ENCODE data around the gene ADGRF1. TPM values are rescaled to one million over a fixed set of nuclear protein-coding genes. Genes with fewer than 3 reads are reported as not detected.

Gene ADGRF1
- total and polyA plus RNA-seq, 5 donors: not detected

DNA sequence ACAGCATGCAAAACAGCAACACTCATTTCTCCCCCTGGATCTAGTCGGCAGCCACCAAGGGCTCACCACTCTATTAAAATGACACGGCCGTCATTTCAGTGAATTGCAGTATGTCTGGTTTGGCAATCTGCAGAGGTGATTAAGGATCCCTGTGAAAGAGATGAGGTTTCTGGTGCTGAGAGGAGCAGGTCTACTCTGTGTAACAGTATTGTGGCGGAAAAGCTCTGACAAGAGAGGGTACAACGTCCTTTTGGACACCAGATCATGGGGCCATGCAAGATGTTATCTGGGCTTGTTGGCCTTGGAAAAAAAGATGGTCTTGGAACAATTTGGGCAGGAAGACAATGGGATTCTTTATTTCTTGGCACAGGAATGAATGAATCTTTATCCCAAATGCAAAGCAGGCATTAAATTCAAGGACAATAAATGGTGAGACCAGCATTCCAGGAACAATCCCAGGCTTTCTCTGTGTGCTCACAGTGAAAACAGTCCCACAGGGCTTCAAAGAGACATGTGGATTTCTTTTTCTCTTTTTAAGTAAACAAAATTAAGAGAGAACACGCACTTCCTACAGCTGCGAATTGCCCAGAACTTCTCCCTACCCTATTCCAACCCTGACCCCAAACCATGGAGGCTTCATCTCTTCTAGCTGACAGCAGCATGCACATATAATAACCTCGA, 33.7 kb upstream of the ADGRF1 start:
- H3K4me1 ChIP-seq (ENCODE audit: control insufficient read depth, insufficient read depth, low read length): peaks cover 4% of the 10 kb centered on the region
- H3K4me3 ChIP-seq (ENCODE audit: low read length): no peak overlapping the region
- H3K9me3 ChIP-seq (ENCODE audit: control insufficient read depth, low read length): no peaks in the 10 kb centered on the region
- H3K27ac ChIP-seq (ENCODE audit: low read length): peak overlapping the region; percentile 20
- WGBS: 65% methylated on average over 8 of the region's 8 CpGs
- ATAC-seq: peak in 1 of 2 donors; percentile 27
- no peak for DNase-seq
- H3K27me3 ChIP-seq (ENCODE audit: control insufficient read depth, insufficient read depth): no peaks in the 10 kb centered on the region
- intact Hi-C loops (cut with DNase I): no loop called here

DNA sequence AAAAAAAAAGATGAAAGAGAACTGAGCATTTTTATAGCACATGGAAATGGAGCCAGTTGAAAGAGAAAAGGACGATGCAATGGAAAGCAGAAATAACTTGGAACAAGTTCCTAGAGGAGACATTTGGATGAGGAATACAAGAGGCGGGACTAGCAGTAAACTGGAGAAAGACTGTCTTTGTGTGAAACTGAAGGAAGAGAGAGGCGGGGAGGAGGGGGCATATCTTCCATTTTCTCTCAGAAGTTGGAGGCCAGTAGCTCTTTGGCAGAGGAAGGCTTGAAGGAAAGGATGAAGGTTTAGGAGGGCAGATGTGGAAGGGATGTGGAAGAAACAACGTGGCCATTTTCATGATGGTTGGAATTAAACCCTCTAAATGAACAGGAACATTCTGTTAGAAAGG, 33.0 kb upstream of the ADGRF1 start:
- Histone ChIP-seq H3K27ac (ENCODE audit: low read length) (no peak overlapping the region), H3K9me3 (ENCODE audit: control insufficient read depth, low read length) (no peaks in the 10 kb centered on the region), H3K4me1 (ENCODE audit: control insufficient read depth, insufficient read depth, low read length) (peaks cover 4% of the 10 kb centered on the region), H3K27me3 (ENCODE audit: control insufficient read depth, insufficient read depth) (no peaks in the 10 kb centered on the region), H3K4me3 (ENCODE audit: low read length) (no peak overlapping the region)
- no peak for DNase-seq
- ATAC-seq: peak; percentile 48 to 61
- WGBS: 57% methylated on average over 4 of the region's 4 CpGs
- intact Hi-C loops (cut with DNase I): no loop called here

GRCh38 chr6:47073125-47074110, 31.3 kb upstream of the ADGRF1 start:
- Histone ChIP-seq H3K9me3 (ENCODE audit: control insufficient read depth, low read length) (no peaks in the 10 kb centered on the region), H3K4me1 (ENCODE audit: control insufficient read depth, insufficient read depth, low read length) (peaks cover 4% of the 10 kb centered on the region), H3K27me3 (ENCODE audit: control insufficient read depth, insufficient read depth) (no peaks in the 10 kb centered on the region), H3K4me3 (ENCODE audit: low read length) (no peak overlapping the region), H3K27ac (ENCODE audit: low read length) (no peak overlapping the region)
- ATAC-seq (no peak), DNase-seq (no peak)
- WGBS: 77% methylated on average over 5 of the region's 5 CpGs
- intact Hi-C loops (cut with DNase I): no loop called here

- Histone ChIP-seq H3K4me3 (ENCODE audit: low read length) (no peak overlapping the region), H3K27ac (ENCODE audit: low read length) (no peak overlapping the region), H3K4me1 (ENCODE audit: control insufficient read depth, insufficient read depth, low read length) (peaks cover 4% of the 10 kb centered on the region), H3K9me3 (ENCODE audit: control insufficient read depth, low read length) (no peaks in the 10 kb centered on the region), H3K27me3 (ENCODE audit: control insufficient read depth, insufficient read depth) (no peaks in the 10 kb centered on the region)
- intact Hi-C loops (cut with DNase I): no loop called here
- no peak for ATAC-seq
- no peak for DNase-seq
- WGBS: 0% methylated on average over 1 of the region's 1 CpG
Observed at GRCh38 chr6:47072667-47073066, 30.5 kb upstream of the ADGRF1 start.

DNA sequence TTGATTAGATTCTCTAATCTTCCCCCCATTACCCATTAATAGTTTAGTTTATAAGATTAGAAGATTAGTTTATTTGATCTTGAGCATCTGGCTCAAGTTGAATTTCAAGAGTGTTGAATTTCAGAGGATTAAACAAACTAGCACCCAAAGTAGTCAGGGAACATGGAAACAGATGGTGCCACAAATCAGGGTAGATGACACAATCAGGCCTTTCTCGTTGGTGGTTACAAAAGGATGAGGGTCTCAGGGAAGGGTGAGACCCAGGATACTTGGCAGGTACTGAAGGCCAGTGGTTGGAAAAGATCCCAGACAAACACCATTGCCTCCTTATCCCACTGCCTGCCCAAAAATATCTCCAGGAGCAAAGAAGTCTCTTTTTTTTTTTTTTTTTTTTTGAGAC, 29.5 kb upstream of the ADGRF1 start:
- intact Hi-C loops (cut with DNase I): no loop called here
- DNase-seq: no peak
- H3K4me1 ChIP-seq (ENCODE audit: control insufficient read depth, insufficient read depth, low read length): peaks cover under 1% of the 10 kb centered on the region
- no peak overlapping the region for H3K27ac ChIP-seq (ENCODE audit: low read length)
- no peak overlapping the region for H3K4me3 ChIP-seq (ENCODE audit: low read length)
- no peaks in the 10 kb centered on the region for H3K9me3 ChIP-seq (ENCODE audit: control insufficient read depth, low read length)
- no peaks in the 10 kb centered on the region for H3K27me3 ChIP-seq (ENCODE audit: control insufficient read depth, insufficient read depth)
- 36% methylated on average over 1 of the region's 1 CpG for WGBS
- ATAC-seq: no peak

DNA sequence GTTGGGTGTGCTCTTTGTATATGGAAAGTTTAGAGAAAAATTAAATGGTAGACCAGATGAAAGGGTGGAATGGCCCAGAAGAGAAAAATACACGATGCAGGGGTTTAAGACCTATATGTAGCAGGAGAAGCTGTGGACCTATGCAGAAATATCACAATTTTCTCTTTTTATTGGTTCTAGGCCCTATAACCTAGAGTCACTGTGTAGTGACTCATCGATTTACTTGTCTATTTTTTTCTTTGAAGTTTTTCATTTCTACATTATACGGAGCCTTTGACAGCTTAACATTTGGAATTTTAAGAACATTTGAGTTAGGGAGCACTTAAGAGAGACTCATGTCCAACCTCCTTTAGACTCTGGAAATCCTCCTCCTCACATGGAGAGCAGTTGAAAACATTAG, 28.3 kb upstream of the ADGRF1 start:
- no peaks in the 10 kb centered on the region for H3K4me1 ChIP-seq (ENCODE audit: control insufficient read depth, insufficient read depth, low read length)
- H3K27me3 ChIP-seq (ENCODE audit: control insufficient read depth, insufficient read depth): no peaks in the 10 kb centered on the region
- DNase-seq: no peak
- no peak overlapping the region for H3K27ac ChIP-seq (ENCODE audit: low read length)
- intact Hi-C loops (cut with DNase I): no loop called here
- H3K9me3 ChIP-seq (ENCODE audit: control insufficient read depth, low read length): no peaks in the 10 kb centered on the region
- no peak for ATAC-seq
- WGBS: 96% methylated on average over 3 of the region's 3 CpGs
- no peak overlapping the region for H3K4me3 ChIP-seq (ENCODE audit: low read length)

DNA sequence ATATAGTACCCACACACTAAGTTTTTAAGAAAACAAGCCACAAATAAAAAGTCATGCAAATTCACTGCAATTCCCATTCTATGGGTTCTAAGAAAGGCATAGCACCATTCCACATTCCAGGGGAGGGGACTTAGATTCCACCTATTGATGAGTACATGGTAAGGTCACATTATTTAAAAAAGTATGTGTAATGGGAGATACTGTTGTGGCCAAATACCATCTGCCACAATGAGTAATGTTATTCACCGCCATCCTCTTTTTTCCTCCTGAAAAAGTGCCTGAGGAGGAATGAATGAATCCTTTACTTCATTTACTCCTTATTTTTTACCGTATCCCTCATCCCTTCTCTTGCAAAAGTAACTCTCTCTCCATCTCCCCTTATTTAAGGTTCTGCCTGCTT, 27.0 kb upstream of the ADGRF1 start:
- no peaks in the 10 kb centered on the region for H3K4me1 ChIP-seq (ENCODE audit: control insufficient read depth, insufficient read depth, low read length)
- H3K4me3 ChIP-seq (ENCODE audit: low read length): no peak overlapping the region
- WGBS: 98% methylated on average over 2 of the region's 2 CpGs
- H3K27me3 ChIP-seq (ENCODE audit: control insufficient read depth, insufficient read depth): no peaks in the 10 kb centered on the region
- ATAC-seq (no peak), DNase-seq (no peak)
- intact Hi-C loops (cut with DNase I): no loop called here
- no peaks in the 10 kb centered on the region for H3K9me3 ChIP-seq (ENCODE audit: control insufficient read depth, low read length)
- H3K27ac ChIP-seq (ENCODE audit: low read length): no peak overlapping the region

GRCh38 chr6:47066418-47066817, 24.3 kb upstream of the ADGRF1 start:
- Histone ChIP-seq H3K9me3 (ENCODE audit: control insufficient read depth, low read length) (peaks cover 2% of the 10 kb centered on the region), H3K4me3 (ENCODE audit: low read length) (no peak overlapping the region), H3K4me1 (ENCODE audit: control insufficient read depth, insufficient read depth, low read length) (peaks cover 7% of the 10 kb centered on the region), H3K27ac (ENCODE audit: low read length) (no peak overlapping the region), H3K27me3 (ENCODE audit: control insufficient read depth, insufficient read depth) (no peaks in the 10 kb centered on the region)
- DNase-seq (no peak), ATAC-seq (no peak)
- intact Hi-C loops (cut with DNase I): no loop called here
- 92% methylated on average over 1 of the region's 1 CpG for WGBS

GRCh38 chr6:47064274-47064673, 22.1 kb upstream of the ADGRF1 start:
- ATAC-seq: no peak
- Histone ChIP-seq H3K9me3 (ENCODE audit: control insufficient read depth, low read length) (peaks cover 2% of the 10 kb centered on the region), H3K4me3 (ENCODE audit: low read length) (no peak overlapping the region), H3K27ac (ENCODE audit: low read length) (no peak overlapping the region), H3K4me1 (ENCODE audit: control insufficient read depth, insufficient read depth, low read length) (peaks cover 8% of the 10 kb centered on the region), H3K27me3 (ENCODE audit: control insufficient read depth, insufficient read depth) (no peaks in the 10 kb centered on the region)
- 85% methylated on average over 2 of the region's 2 CpGs for WGBS
- DNase-seq: no peak
- intact Hi-C loops (cut with DNase I): no loop called here

DNA sequence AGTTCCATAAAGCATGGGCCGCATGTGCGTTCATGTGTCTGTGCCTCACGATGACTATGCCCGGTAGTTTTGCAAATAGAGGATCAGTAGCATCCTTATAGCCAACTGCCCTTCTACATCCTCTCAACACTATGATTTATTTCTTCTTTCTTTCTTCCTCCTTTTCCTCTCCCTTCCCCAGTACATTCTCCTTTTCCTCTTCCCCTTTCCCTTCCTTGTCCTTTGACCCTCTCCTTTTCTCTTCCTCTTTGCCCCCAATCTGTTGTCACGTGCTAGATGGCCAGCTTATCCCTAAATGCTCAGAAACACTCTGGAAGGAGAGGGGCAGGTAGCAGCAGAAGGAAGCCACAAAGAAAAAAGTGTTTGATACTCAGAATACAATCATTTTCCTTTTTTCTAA, 20.2 kb upstream of the ADGRF1 start:
- DNase-seq: no peak
- H3K27ac ChIP-seq (ENCODE audit: low read length): no peak overlapping the region
- 77% methylated on average over 5 of the region's 5 CpGs for WGBS

More for the DNA sequence above, 20.2 kb upstream of the ADGRF1 start:
- intact Hi-C loops (cut with DNase I): no loop called here
- no peak for ATAC-seq
- Histone ChIP-seq H3K9me3 (ENCODE audit: control insufficient read depth, low read length) (peaks cover 2% of the 10 kb centered on the region), H3K27me3 (ENCODE audit: control insufficient read depth, insufficient read depth) (no peaks in the 10 kb centered on the region), H3K4me3 (ENCODE audit: low read length) (no peak overlapping the region), H3K4me1 (ENCODE audit: control insufficient read depth, insufficient read depth, low read length) (peaks cover 8% of the 10 kb centered on the region)

Measured in right cardiac atrium (tissue), 5 donors.